OCI-LY7 (cell line): ENCODE results near the gene SMIM35.

Experiments used
- EZH2phosphoT487 ChIP-seq: fragments of 200-600 bp; sonication (generic); IDR thresholded peaks from 2 replicates; pipeline ENCODE4 v1.6.1; 2018; ENCODE audit warnings: low read depth, borderline replicate concordance, mild to moderate bottlenecking, mixed run types, antibody characterized with exemption, low read length, moderate library complexity, mixed read lengths
- TF ChIP-seq, protein P1 (sequence below): fragments of 200-600 bp; sonication (generic); conservative IDR thresholded peaks from 2 replicates; pipeline ENCODE4 v1.5.1; 2014; ENCODE audit warnings: mild to moderate bottlenecking, antibody characterized with exemption, low read length, moderate library complexity, mixed read lengths

DNA sequence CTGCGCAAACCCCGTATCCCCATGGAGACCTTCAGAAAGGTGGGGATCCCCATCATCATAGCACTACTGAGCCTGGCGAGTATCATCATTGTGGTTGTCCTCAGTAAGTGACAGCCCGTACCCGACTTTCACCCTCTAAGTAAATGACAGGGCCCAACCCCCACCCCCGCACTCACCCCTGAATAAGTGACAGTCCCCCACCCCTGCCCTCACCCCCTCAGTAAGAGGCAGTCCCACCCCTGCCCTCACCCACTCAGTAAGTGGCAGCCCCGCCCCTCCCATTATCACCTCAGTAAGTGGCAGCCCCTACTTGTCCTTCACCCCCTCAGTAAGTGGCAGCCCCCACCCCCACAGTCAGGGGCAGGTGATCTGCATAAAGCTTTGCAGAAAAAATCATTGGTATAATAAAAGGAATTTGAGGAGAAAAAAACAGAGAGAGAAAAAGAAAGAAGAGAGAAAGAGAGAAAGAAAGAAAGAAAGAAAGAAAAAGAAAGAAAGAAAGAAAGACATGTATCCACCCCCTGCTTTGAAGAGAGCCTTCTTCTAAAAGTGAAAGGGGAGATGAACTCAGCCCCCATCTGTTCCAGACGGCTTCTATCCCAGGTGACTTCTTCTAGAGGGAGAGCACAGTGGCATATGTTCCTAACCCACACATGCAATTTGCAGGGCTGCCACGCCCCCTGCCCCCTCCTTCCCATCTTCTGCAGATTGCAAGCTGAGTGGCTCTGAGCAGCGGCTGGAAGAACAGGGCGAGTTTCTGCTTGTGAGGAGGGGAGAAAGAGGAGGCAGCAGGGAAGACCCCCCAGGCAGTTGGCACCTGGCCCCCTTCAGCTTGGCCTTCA, 12.5 kb upstream of the SMIM35 start:
- TF ChIP-seq, protein P1, sequence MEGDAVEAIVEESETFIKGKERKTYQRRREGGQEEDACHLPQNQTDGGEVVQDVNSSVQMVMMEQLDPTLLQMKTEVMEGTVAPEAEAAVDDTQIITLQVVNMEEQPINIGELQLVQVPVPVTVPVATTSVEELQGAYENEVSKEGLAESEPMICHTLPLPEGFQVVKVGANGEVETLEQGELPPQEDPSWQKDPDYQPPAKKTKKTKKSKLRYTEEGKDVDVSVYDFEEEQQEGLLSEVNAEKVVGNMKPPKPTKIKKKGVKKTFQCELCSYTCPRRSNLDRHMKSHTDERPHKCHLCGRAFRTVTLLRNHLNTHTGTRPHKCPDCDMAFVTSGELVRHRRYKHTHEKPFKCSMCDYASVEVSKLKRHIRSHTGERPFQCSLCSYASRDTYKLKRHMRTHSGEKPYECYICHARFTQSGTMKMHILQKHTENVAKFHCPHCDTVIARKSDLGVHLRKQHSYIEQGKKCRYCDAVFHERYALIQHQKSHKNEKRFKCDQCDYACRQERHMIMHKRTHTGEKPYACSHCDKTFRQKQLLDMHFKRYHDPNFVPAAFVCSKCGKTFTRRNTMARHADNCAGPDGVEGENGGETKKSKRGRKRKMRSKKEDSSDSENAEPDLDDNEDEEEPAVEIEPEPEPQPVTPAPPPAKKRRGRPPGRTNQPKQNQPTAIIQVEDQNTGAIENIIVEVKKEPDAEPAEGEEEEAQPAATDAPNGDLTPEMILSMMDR: no peak
- TF ChIP-seq EZH2phosphoT487: no peak
